ENCODE measurements around the gene STAG1.

STAG1 gene

DNA sequence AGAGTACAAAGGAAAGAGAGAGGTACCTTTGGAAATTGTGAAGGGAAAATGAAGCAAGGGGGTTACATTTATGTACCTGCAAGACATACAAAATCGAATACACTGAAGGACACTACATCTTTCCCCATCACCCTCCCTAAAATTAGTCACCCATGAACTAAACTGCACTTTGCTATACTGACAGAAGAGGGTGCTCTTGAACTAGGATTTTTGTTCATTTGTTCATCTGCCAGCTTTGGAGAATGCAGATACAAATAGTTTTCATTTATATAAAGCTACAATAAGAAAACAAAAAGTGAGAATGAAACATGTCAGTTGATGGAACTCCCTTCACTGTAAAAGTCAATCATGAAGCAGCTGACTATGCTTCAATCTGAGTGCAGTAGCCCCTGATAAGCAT lies 446.3 kb downstream of the STAG1 start:
- ChIA-PET CTCF (interaction anchor here (0.7 to 1.2 kb wide), 6 partner anchors 11 to 1226 kb away, joined by 3 to 7 read pairs (median 4); partner anchors contain the start of gene STAG1), POLR2A (interaction anchor here (1.5 kb wide), 1 partner anchor 446 kb away, joined by 9 read pairs; the partner anchor contains the start of gene STAG1)
- Histone ChIP-seq H3K27ac (ENCODE audit: extremely low read depth, low read depth, low read length) (no peak overlapping the region), H3K9me3 (ENCODE audit: control insufficient read depth, insufficient read depth, low read depth, low read length) (no peaks in the 10 kb centered on the region), H3K4me1 (ENCODE audit: control insufficient read depth, insufficient read depth, low read length) (no peaks in the 10 kb centered on the region), H3K36me3 (ENCODE audit: control insufficient read depth in 2 of 2, insufficient read depth in 1 of 2, low read length in 2 of 2) (peaks cover 0 to 10% of the 10 kb centered on the region in 2 experiments; a peak in 1 of 3 replicates), H3K4me3 (ENCODE audit: low read depth, low read length) (no peak overlapping the region)
- TF ChIP-seq, protein P1, sequence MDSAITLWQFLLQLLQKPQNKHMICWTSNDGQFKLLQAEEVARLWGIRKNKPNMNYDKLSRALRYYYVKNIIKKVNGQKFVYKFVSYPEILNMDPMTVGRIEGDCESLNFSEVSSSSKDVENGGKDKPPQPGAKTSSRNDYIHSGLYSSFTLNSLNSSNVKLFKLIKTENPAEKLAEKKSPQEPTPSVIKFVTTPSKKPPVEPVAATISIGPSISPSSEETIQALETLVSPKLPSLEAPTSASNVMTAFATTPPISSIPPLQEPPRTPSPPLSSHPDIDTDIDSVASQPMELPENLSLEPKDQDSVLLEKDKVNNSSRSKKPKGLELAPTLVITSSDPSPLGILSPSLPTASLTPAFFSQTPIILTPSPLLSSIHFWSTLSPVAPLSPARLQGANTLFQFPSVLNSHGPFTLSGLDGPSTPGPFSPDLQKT (IDR thresholded peaks at IDR 0.05; ENCODE audit: borderline replicate concordance, low read depth, low read length) = no peak
- no peak for TF ChIP-seq ZNF184 (tag by site-specific recombination; IDR thresholded peaks at IDR 0.05)
- TF ChIP-seq ZNF654 (tag by site-specific recombination; IDR thresholded peaks at IDR 0.05; ENCODE audit: low read depth) = peak; percentile 22; the same call in 1 of the 2 replicates
- TF ChIP-seq TRIM28 (IDR thresholded peaks at IDR 0.05; ENCODE audit: borderline replicate concordance, low read length) = no peak

DNA sequence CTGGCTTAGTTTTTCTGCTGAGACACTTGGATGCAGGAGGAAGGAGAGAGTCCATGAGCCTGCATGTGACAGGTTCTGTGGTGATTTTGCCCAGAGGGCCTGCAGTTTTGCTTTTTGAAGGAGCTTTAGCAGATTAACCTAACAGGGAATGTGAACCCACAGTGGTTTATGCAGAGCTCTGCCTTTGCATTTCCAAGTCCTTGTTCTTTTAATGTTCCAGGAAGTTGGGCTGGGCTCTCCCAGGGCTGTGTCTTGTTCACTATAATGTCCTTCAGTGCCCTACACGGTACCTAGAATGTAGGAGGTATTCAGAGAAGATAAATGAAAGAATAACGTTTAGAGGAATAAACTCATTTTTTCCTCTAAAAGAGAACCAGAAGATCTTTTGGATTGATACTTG lies 451.7 kb downstream of the STAG1 start:
- TF ChIP-seq ZNF530 (tag by site-specific recombination; IDR thresholded peaks at IDR 0.05; ENCODE audit: low read depth) = no peak
- no peak for TF ChIP-seq ZNF558 (tag by site-specific recombination; IDR thresholded peaks at IDR 0.05)
- TF ChIP-seq, protein P2, sequence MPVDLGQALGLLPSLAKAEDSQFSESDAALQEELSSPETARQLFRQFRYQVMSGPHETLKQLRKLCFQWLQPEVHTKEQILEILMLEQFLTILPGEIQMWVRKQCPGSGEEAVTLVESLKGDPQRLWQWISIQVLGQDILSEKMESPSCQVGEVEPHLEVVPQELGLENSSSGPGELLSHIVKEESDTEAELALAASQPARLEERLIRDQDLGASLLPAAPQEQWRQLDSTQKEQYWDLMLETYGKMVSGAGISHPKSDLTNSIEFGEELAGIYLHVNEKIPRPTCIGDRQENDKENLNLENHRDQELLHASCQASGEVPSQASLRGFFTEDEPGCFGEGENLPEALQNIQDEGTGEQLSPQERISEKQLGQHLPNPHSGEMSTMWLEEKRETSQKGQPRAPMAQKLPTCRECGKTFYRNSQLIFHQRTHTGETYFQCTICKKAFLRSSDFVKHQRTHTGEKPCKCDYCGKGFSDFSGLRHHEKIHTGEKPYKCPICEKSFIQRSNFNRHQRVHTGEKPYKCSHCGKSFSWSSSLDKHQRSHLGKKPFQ (tag by site-specific recombination; IDR thresholded peaks at IDR 0.05) = no peak
- TF ChIP-seq, protein P3, sequence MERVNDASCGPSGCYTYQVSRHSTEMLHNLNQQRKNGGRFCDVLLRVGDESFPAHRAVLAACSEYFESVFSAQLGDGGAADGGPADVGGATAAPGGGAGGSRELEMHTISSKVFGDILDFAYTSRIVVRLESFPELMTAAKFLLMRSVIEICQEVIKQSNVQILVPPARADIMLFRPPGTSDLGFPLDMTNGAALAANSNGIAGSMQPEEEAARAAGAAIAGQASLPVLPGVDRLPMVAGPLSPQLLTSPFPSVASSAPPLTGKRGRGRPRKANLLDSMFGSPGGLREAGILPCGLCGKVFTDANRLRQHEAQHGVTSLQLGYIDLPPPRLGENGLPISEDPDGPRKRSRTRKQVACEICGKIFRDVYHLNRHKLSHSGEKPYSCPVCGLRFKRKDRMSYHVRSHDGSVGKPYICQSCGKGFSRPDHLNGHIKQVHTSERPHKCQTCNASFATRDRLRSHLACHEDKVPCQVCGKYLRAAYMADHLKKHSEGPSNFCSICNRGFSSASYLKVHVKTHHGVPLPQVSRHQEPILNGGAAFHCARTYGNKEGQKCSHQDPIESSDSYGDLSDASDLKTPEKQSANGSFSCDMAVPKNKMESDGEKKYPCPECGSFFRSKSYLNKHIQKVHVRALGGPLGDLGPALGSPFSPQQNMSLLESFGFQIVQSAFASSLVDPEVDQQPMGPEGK (tag by site-specific recombination; IDR thresholded peaks at IDR 0.05) = no peak
- no peak for TF ChIP-seq ZNF596 (tag by site-specific recombination; IDR thresholded peaks at IDR 0.05)
- TF ChIP-seq ZSCAN4 (tag by site-specific recombination; IDR thresholded peaks at IDR 0.05) = no peak
- TF ChIP-seq ZNF146 (tag by site-specific recombination; IDR thresholded peaks at IDR 0.05) = no peak
- TF ChIP-seq ZNF23 (tag by site-specific recombination; IDR thresholded peaks at IDR 0.05; ENCODE audit: borderline replicate concordance) = no peak
- TF ChIP-seq SP7 (tag by site-specific recombination; IDR thresholded peaks at IDR 0.05) = no peak
- no peak for TF ChIP-seq ZNF221 (tag by site-specific recombination; IDR thresholded peaks at IDR 0.05; ENCODE audit: borderline replicate concordance)
- no peak for TF ChIP-seq TRIM28 (IDR thresholded peaks at IDR 0.05; ENCODE audit: borderline replicate concordance, low read length)
- TF ChIP-seq ZFP37 (tag by site-specific recombination; IDR thresholded peaks at IDR 0.05) = no peak
- no peak for TF ChIP-seq YY1 (tag by site-specific recombination; IDR thresholded peaks at IDR 0.05)
- TF ChIP-seq ZFP69B (tag by site-specific recombination; IDR thresholded peaks at IDR 0.05) = no peak
- Histone ChIP-seq H3K4me3 (ENCODE audit: low read depth, low read length) (no peak overlapping the region), H3K27ac (ENCODE audit: extremely low read depth, low read depth, low read length) (no peak overlapping the region), H3K9me3 (ENCODE audit: control insufficient read depth, insufficient read depth, low read depth, low read length) (no peaks in the 10 kb centered on the region), H3K36me3 (ENCODE audit: control insufficient read depth in 2 of 2, insufficient read depth in 1 of 2, low read length in 2 of 2) (peaks cover 4 to 47% of the 10 kb centered on the region in 2 experiments; a peak in 2 of 3 replicates), H3K4me1 (ENCODE audit: control insufficient read depth, insufficient read depth, low read length) (peaks cover 2% of the 10 kb centered on the region; the same call in 1 of the 2 replicates)
- ChIA-PET POLR2A (no interaction called here), CTCF (no interaction called here)
